Sigmoid colon (tissue), 4 donors: ENCODE measurements around the gene SLC22A5.

Source experiments
- CTCF ChIP-seq, 4 experiments: fragments of 450-650 bp in 3 of 4; fragments of 200-600 bp in 1 of 4; IDR thresholded peaks; one replicate each; pipeline ENCODE4 v1.5.1; 2016 to 2019; ENCODE audit warnings: antibody characterized with exemption in 4 of 4, mild to moderate bottlenecking in 3 of 4, moderate library complexity in 2 of 4
- POLR2AphosphoS5 ChIP-seq, 4 donors: sonication (generic); formaldehyde crosslinking; IDR thresholded peaks; one replicate each; pipeline ENCODE4 v1.6.1; 2017; ENCODE audit warnings: antibody characterized with exemption in 4 of 4

DNA sequence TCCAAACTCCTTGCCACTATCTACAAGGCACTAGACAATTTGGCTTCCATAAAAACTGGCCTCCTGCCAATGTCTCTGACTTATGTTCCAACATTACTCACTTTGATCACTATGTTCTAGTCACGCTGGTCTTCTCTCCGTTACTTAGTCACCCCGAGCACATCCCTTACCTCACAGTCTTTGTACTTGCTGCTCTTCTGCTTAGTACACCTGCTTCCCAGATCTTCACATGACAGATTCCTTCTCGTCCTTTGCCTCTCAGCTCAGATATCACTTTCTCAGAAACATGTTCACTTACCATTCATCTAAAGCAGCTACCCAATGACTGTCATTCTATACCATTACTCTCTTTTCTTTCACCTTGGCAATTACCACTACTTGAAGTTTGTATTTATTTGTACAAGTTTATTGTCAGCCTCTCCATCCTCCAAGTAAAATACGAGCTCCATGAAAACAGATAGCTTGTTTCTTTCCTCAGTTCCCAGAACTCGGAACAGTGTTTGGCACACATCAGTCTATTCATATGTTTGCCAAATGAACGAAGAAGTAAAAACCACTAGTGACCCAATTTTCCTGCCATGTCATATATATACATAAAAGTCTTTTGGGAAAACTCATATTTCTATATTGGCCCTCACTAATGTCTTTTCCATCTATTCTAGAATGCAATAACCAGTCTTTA is 5.9 kb upstream of the SLC22A5 start:
- no peak for TF ChIP-seq CTCF (IDR thresholded peaks at IDR 0.05)
- TF ChIP-seq POLR2AphosphoS5 (IDR thresholded peaks at IDR 0.05) = peak; percentile 26 to 86 (median 70)
